Parathyroid adenoma (tissue), 2 donors: ENCODE measurements around the gene CTNNA1.

Experiments used
- H2AFZ ChIP-seq: fragments of 300-600 bp; sonication (generic); one replicate; pipeline ENCODE4 v1.7.0; 2017; ENCODE audit warnings: antibody characterized with exemption, mild to moderate bottlenecking
- H3K27ac ChIP-seq: fragments of 300-600 bp; sonication (generic); one replicate; pipeline ENCODE4 v1.7.0; 2017
- H3K27me3 ChIP-seq: fragments of 300-600 bp; sonication (generic); one replicate; pipeline ENCODE4 v1.7.0; 2017; ENCODE audit warnings: low read length; ENCODE audit not compliant: control insufficient read depth, insufficient read depth
- H3K36me3 ChIP-seq: fragments of 300-600 bp; sonication (generic); one replicate; pipeline ENCODE4 v1.7.0; 2017; ENCODE audit warnings: low read length; ENCODE audit not compliant: control insufficient read depth, insufficient read depth
- H3K4me1 ChIP-seq: fragments of 300-600 bp; sonication (generic); one replicate; pipeline ENCODE4 v1.7.0; 2017; ENCODE audit warnings: control low read depth
- H3K4me2 ChIP-seq: fragments of 300-600 bp; sonication (generic); one replicate; pipeline ENCODE4 v1.7.0; 2017; ENCODE audit warnings: low read length
- H3K4me3 ChIP-seq: fragments of 300-600 bp; sonication (generic); one replicate; pipeline ENCODE4 v1.7.0; 2017; ENCODE audit warnings: low read depth, low read length
- H3K79me2 ChIP-seq: fragments of 300-600 bp; sonication (generic); one replicate; pipeline ENCODE4 v1.7.0; 2017; ENCODE audit warnings: control low read depth
- H3K9ac ChIP-seq: fragments of 300-600 bp; sonication (generic); one replicate; pipeline ENCODE4 v1.7.0; 2017; ENCODE audit warnings: mild to moderate bottlenecking
- H3K9me3 ChIP-seq: fragments of 300-600 bp; sonication (generic); one replicate; pipeline ENCODE4 v1.7.0; 2017; ENCODE audit warnings: low read length; ENCODE audit not compliant: control insufficient read depth
- CTCF ChIP-seq: fragments of 300-600 bp; sonication (generic); IDR thresholded peaks from one replicate; pipeline ENCODE4 v1.7.0; 2017; ENCODE audit warnings: antibody characterized with exemption, mild to moderate bottlenecking
- donor health status: primary hyperparathyroidism.

Gene CTNNA1

GRCh38 chr5:138869038-138869437, 115.8 kb downstream of the CTNNA1 start:
- no peak overlapping the region for H3K9ac ChIP-seq
- H3K27me3 ChIP-seq = no peaks in the 10 kb centered on the region
- peaks cover 27% of the 10 kb centered on the region for H3K79me2 ChIP-seq

GRCh38 chr5:138869763-138870500, 116.7 kb downstream of the CTNNA1 start:
- Histone ChIP-seq H3K36me3 (no peaks in the 10 kb centered on the region), H3K4me1 (peaks cover 17% of the 10 kb centered on the region), H3K79me2 (peaks cover 30% of the 10 kb centered on the region), H3K27ac (no peak overlapping the region), H3K4me3 (no peak overlapping the region), H3K27me3 (no peaks in the 10 kb centered on the region), H3K9me3 (no peaks in the 10 kb centered on the region), H3K4me2 (no peak overlapping the region), H3K9ac (no peak overlapping the region), H2AFZ (no peak overlapping the region)
- TF ChIP-seq CTCF = no peak

More at GRCh38 chr5:138869038-138869437, 115.8 kb downstream of the CTNNA1 start:
- no peak for TF ChIP-seq CTCF
- Histone ChIP-seq H2AFZ (no peak overlapping the region), H3K27ac (no peak overlapping the region), H3K4me3 (no peak overlapping the region), H3K36me3 (no peaks in the 10 kb centered on the region), H3K9me3 (no peaks in the 10 kb centered on the region), H3K4me1 (peaks cover 14% of the 10 kb centered on the region), H3K4me2 (no peak overlapping the region)

GRCh38 chr5:138870611-138871010, 117.4 kb downstream of the CTNNA1 start:
- Histone ChIP-seq H3K27me3 (no peaks in the 10 kb centered on the region), H3K27ac (no peak overlapping the region), H3K79me2 (peaks cover 34% of the 10 kb centered on the region), H3K4me1 (peaks cover 24% of the 10 kb centered on the region), H3K9me3 (no peaks in the 10 kb centered on the region), H2AFZ (no peak overlapping the region), H3K36me3 (no peaks in the 10 kb centered on the region), H3K9ac (no peak overlapping the region), H3K4me2 (no peak overlapping the region), H3K4me3 (no peak overlapping the region)
- no peak for TF ChIP-seq CTCF

GRCh38 chr5:138872841-138873465, 119.7 kb downstream of the CTNNA1 start:
- Histone ChIP-seq H3K4me1 (peaks cover 26% of the 10 kb centered on the region), H3K9me3 (no peaks in the 10 kb centered on the region), H3K79me2 (peaks cover 47% of the 10 kb centered on the region), H3K27me3 (no peaks in the 10 kb centered on the region), H3K36me3 (no peaks in the 10 kb centered on the region), H2AFZ (no peak overlapping the region), H3K9ac (no peak overlapping the region), H3K4me2 (no peak overlapping the region), H3K27ac (no peak overlapping the region), H3K4me3 (no peak overlapping the region)
- no peak for TF ChIP-seq CTCF
